ENCODE results near the gene GPHN. TPM values are rescaled to one million over a fixed set of nuclear protein-coding genes. Genes with fewer than 3 reads are reported as not detected.

GPHN gene
- total RNA-seq, 1 experiment from 2014 or later = 18.1 TPM

- TF ChIP-seq, protein P1, sequence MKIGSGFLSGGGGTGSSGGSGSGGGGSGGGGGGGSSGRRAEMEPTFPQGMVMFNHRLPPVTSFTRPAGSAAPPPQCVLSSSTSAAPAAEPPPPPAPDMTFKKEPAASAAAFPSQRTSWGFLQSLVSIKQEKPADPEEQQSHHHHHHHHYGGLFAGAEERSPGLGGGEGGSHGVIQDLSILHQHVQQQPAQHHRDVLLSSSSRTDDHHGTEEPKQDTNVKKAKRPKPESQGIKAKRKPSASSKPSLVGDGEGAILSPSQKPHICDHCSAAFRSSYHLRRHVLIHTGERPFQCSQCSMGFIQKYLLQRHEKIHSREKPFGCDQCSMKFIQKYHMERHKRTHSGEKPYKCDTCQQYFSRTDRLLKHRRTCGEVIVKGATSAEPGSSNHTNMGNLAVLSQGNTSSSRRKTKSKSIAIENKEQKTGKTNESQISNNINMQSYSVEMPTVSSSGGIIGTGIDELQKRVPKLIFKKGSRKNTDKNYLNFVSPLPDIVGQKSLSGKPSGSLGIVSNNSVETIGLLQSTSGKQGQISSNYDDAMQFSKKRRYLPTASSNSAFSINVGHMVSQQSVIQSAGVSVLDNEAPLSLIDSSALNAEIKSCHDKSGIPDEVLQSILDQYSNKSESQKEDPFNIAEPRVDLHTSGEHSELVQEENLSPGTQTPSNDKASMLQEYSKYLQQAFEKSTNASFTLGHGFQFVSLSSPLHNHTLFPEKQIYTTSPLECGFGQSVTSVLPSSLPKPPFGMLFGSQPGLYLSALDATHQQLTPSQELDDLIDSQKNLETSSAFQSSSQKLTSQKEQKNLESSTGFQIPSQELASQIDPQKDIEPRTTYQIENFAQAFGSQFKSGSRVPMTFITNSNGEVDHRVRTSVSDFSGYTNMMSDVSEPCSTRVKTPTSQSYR (CRISPR knock-in tag; IDR thresholded peaks at IDR 0.05) = no peak
- no peak for TF ChIP-seq ZNF423 (CRISPR knock-in tag; IDR thresholded peaks at IDR 0.05)
Observed at GRCh38 chr14:66772146-66772545, 264.2 kb downstream of the GPHN start (continued).

DNA sequence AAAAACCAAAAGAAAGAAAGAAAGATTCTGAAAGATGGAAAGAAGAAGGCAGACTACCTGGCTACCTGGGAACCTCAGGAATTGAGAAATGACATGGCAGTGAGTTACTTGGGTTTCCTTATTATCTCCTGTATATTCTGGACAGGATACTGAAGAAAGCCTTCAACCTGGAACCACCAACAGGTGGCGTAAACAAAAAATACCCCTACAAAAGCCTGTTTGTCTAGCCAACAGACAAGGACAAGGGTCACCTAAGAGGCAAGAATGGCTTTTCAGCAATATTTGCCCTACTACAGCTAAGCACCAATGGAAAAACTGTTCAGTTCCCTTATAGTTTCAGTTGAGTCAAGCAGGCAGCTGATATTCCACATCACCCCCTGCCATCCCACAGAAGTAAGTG is 274.9 kb downstream of the GPHN start:
- H3K27me3 Mint-ChIP-seq (ENCODE audit: low read depth) = no peaks in the 10 kb centered on the region
- H3K4me1 Mint-ChIP-seq = no peaks in the 10 kb centered on the region
- no peaks in the 10 kb centered on the region for H3K36me3 Mint-ChIP-seq
- H3K27ac Mint-ChIP-seq = no peak overlapping the region
- no peak overlapping the region for H3K4me3 Mint-ChIP-seq
- ChIA-PET POLR2A (no interaction called here), CTCF (interaction anchor here (0.7 to 0.8 kb wide), 2 partner anchors 25 to 159 kb away, joined by 3 to 4 read pairs; no protein-coding TSS in a partner anchor)
- H3K9me3 Mint-ChIP-seq = no peaks in the 10 kb centered on the region
- TF ChIP-seq NR2C2 (CRISPR knock-in tag; IDR thresholded peaks at IDR 0.05) (no peak), ZNF121 (CRISPR knock-in tag; IDR thresholded peaks at IDR 0.05) (no peak), NFATC4 (CRISPR knock-in tag; IDR thresholded peaks at IDR 0.05) (no peak), ZNF263 (CRISPR knock-in tag; IDR thresholded peaks at IDR 0.05; ENCODE audit: low read depth) (no peak), CBFB (CRISPR knock-in tag; IDR thresholded peaks at IDR 0.05; ENCODE audit: low read depth) (no peak)
- TF ChIP-seq, protein P2, sequence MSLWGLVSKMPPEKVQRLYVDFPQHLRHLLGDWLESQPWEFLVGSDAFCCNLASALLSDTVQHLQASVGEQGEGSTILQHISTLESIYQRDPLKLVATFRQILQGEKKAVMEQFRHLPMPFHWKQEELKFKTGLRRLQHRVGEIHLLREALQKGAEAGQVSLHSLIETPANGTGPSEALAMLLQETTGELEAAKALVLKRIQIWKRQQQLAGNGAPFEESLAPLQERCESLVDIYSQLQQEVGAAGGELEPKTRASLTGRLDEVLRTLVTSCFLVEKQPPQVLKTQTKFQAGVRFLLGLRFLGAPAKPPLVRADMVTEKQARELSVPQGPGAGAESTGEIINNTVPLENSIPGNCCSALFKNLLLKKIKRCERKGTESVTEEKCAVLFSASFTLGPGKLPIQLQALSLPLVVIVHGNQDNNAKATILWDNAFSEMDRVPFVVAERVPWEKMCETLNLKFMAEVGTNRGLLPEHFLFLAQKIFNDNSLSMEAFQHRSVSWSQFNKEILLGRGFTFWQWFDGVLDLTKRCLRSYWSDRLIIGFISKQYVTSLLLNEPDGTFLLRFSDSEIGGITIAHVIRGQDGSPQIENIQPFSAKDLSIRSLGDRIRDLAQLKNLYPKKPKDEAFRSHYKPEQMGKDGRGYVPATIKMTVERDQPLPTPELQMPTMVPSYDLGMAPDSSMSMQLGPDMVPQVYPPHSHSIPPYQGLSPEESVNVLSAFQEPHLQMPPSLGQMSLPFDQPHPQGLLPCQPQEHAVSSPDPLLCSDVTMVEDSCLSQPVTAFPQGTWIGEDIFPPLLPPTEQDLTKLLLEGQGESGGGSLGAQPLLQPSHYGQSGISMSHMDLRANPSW (CRISPR knock-in tag; conservative IDR thresholded peaks at IDR 0.05; ENCODE audit: low read depth) = no peak
- TF ChIP-seq, protein P3, sequence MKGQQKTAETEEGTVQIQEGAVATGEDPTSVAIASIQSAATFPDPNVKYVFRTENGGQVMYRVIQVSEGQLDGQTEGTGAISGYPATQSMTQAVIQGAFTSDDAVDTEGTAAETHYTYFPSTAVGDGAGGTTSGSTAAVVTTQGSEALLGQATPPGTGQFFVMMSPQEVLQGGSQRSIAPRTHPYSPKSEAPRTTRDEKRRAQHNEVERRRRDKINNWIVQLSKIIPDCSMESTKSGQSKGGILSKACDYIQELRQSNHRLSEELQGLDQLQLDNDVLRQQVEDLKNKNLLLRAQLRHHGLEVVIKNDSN (CRISPR knock-in tag; IDR thresholded peaks at IDR 0.05) = no peak
- DNase-seq (ENCODE audit: low spot score) (no peak), ATAC-seq (no peak; the same call in 1 of the 2 replicates)

DNA sequence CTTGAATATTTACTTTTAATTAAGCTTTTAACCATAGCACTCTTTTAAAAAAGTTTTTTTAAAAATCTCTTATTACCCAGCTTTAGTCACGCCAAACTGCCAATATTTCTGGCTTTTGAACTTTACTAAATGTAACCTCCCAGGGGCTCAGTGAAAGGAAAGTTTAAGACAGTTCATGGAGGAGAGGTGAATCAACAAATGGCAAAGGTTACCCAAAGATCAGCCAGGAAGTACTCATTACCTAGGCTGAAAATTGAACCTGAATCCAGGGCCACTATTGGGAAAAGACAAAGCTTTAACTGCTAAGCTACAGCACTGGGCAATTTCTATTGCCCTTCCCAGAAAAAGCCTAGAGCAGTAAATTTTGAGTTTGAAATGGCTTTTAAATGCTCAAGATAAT is 282.2 kb downstream of the GPHN start:
- Mint-ChIP-seq H3K27me3 (ENCODE audit: low read depth) (no peaks in the 10 kb centered on the region; the same call in 1 of the 2 replicates), H3K4me1 (no peaks in the 10 kb centered on the region), H3K9me3 (peaks cover 55% of the 10 kb centered on the region), H3K4me3 (no peak overlapping the region), H3K27ac (no peak overlapping the region), H3K36me3 (peaks cover 39% of the 10 kb centered on the region)
- ATAC-seq (no peak), DNase-seq (ENCODE audit: low spot score) (no peak)
- POLR2A ChIA-PET = no interaction called here
- CTCF ChIA-PET = no interaction called here
- TF ChIP-seq NFATC4 (CRISPR knock-in tag; IDR thresholded peaks at IDR 0.05) (no peak), HMGA2 (CRISPR knock-in tag; IDR thresholded peaks at IDR 0.05) (no peak), USF2 (CRISPR knock-in tag; IDR thresholded peaks at IDR 0.05) (no peak), ZSCAN18 (CRISPR knock-in tag; IDR thresholded peaks at IDR 0.05) (no peak), FOXJ3 (CRISPR knock-in tag; IDR thresholded peaks at IDR 0.05; ENCODE audit: borderline replicate concordance) (no peak)
- TF ChIP-seq, protein P4, sequence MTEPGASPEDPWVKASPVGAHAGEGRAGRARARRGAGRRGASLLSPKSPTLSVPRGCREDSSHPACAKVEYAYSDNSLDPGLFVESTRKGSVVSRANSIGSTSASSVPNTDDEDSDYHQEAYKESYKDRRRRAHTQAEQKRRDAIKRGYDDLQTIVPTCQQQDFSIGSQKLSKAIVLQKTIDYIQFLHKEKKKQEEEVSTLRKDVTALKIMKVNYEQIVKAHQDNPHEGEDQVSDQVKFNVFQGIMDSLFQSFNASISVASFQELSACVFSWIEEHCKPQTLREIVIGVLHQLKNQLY (CRISPR knock-in tag; IDR thresholded peaks at IDR 0.05) = no peak
